ENCODE data around the gene NBEA. TPM values are rescaled to one million over a fixed set of nuclear protein-coding genes. Genes with fewer than 3 reads are reported as not detected.

The NBEA gene
- total RNA-seq, 1 experiment from 2014 or later, result 0.16 TPM

DNA sequence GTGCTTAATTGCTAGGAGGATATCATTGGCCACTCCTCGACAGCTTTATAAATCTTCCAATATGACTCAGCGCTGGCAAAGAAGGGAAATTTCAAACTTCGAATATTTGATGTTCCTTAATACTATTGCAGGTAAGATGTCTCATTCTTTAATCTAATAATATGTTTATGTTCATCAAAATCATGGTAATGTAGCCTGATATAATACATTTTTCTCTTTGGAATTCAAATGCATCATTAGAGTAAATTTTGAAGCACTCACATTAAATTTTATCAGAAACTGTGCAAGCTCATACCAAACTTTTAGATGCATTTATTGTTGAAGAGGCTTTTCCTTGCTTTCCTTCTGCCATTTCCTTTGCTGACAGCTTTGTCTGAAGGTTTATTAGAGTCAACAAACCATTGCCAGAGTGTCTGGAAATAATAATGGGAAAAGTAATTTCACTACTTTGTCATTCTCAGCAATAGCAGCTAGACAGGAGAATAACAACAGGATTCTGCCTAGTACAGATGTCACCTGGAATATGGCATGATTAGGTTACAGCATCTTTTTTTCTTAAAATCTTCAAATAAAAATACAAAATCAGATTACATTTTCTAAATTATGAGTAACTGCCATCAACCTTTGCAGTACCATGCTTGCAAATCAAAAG, 613.0 kb downstream of the NBEA start:
- no peak overlapping the region for H3K4me3 ChIP-seq
- no peaks in the 10 kb centered on the region for H3K27me3 ChIP-seq
- H3K9me3 ChIP-seq, result no peaks in the 10 kb centered on the region
- no peaks in the 10 kb centered on the region for H3K36me3 ChIP-seq
- no peak for DNase-seq

DNA sequence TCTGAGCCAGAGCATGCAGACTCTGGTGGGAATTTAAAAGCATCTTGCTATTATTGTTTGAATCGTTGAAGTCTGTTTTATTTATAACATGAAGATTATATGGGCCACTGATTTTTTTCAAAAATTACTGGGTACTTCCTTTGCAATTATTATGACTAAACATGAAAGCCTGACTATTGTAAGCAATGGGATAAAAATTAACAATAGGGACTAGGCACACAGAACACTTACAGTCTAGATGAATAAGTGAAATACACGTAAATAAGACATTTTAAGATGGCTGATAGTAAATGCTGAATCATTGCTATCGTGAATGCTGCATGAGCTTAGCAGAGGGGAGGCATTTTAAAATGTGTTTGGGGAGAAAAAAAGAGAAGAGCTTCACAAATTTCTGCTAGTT, 615.4 kb downstream of the NBEA start:
- DNase-seq, result no peak
- no peaks in the 10 kb centered on the region for H3K27me3 ChIP-seq
- H3K9me3 ChIP-seq, result no peaks in the 10 kb centered on the region
- no peaks in the 10 kb centered on the region for H3K36me3 ChIP-seq
- H3K4me3 ChIP-seq, result no peak overlapping the region

DNA sequence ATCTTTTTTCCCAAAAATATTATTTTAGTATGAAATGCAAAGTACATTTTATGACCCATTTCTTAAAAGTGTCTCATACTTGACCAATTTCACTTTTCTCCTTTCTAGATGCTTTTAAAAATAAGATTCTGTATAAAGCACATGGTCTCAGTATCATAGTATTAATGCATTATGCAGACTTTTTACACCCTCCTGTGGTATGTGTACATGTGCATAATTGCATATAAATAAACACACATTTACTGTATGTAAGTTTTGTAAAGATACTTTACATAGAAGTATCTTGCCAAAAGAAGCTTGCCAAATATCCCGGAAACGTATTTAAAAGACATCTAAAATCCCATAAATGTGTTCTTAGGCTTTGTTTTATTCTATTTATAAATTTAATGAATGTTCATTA, 619.5 kb downstream of the NBEA start:
- H3K4me3 ChIP-seq, result no peak overlapping the region
- no peaks in the 10 kb centered on the region for H3K27me3 ChIP-seq
- DNase-seq, result no peak
- H3K36me3 ChIP-seq, result no peaks in the 10 kb centered on the region
- no peaks in the 10 kb centered on the region for H3K9me3 ChIP-seq

DNA sequence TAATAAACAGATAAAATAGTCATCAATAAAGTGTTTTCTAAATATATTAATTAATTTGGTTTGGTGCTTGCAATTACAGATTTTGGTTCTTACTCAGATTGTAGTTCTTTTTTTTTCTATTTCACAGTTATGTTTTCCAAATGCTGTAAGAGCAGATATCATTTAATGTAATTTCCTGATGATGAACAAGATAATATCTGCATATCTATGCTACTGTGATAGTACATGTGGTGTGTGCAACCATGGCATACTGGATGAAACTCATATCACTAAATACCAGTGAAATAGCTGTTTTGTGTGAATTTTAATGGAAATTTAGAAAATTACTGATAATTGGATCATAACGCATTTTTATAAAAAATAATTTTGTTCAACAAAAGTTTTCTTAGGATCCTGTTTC, 623.2 kb downstream of the NBEA start:
- Histone ChIP-seq H3K4me3 (no peak overlapping the region), H3K9me3 (no peaks in the 10 kb centered on the region), H3K27me3 (no peaks in the 10 kb centered on the region), H3K36me3 (no peaks in the 10 kb centered on the region)
- DNase-seq, result no peak

DNA sequence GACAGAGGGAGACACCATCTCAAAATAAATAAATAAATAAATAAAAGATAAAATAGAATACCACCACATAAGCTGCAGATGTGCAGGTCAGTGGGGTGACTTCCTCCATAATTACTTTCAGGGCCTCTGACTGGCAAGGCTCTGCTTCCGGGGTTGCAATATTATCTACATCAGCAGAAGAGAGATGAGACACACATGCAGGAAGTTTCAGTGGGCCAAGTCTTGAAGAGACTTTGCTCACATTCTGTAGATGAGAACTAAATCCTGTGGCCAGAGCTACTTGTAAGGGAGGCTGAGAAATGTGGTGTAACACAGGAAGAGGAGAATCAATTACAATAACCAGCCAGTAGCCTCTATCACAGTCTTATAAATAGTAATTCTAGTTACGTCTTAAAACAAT, 624.3 kb downstream of the NBEA start:
- Histone ChIP-seq H3K9me3 (no peaks in the 10 kb centered on the region), H3K4me3 (no peak overlapping the region), H3K36me3 (no peaks in the 10 kb centered on the region), H3K27me3 (no peaks in the 10 kb centered on the region)
- DNase-seq, result no peak

DNA sequence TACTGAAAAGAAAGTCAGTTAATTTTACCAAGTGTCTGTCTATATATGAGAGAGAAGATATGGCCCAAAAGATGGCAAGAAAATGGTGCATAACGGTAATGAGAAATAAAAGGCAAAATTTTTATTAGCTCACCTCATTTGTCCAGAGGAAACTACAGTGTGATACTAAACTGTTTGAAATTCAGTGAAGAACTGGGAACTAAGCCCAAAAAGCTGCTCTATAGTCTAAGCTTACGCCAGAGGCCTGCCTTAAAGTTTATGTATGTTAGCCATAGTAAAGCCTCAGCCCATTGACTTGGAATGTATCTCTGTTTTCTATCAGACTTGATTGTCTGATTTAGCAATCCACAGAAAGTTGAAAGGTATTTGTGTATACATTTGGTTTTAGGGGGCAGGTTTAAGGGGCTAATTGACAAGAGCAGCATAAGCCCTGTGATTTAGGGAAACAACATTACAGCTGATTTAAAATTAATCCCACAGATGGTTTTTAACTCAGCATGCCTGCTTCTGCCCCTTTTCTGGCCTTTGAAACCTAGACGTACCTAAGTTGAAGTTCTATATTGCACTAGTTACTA, 625.4 kb downstream of the NBEA start:
- Histone ChIP-seq H3K9me3 (no peaks in the 10 kb centered on the region), H3K27me3 (no peaks in the 10 kb centered on the region), H3K4me3 (no peak overlapping the region), H3K36me3 (no peaks in the 10 kb centered on the region)
- DNase-seq, result no peak

DNA sequence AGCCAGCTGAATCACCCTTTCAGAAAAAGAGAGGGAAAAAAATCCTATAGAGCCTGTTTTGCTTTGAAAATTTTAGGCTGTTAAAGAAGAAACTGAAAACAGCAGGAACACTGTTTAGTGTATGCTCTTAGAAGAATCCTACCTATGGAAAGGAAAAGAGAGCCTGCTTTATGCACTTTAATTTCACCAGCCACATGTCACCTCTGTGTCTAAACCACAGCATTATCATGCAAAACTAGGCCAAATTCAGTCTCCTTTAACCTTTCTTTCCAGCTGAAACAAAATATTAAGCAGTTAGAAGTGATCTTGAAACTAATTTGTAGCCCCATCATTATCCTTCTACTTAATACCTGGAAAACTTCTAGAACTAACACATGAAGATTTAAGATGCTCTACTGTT, 631.6 kb downstream of the NBEA start:
- H3K9me3 ChIP-seq, result no peaks in the 10 kb centered on the region

DNA sequence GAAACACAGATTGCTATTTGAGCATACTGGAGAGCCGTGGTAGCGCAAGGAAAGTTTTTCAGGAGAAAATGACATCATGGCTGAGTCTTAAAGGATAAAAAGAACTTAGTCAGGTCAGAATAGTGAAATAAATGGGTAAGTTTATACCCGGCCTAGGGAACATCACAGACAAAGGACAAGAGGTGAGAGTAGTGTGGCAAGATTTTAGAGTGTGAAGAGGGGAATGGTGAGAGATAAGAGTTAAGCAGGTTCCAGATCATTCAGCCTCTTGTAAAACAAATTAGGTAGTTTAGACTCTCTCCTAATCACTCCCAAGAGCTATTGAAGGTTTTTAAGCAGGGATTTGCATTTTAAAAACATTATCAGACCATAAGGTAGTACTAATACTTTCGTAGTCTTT, 650.4 kb downstream of the NBEA start:
- H3K4me3 ChIP-seq, result no peak overlapping the region
- no peaks in the 10 kb centered on the region for H3K9me3 ChIP-seq
- H3K36me3 ChIP-seq, result no peaks in the 10 kb centered on the region
- no peak for DNase-seq
- no peaks in the 10 kb centered on the region; the same call in 1 of the 2 replicates for H3K27me3 ChIP-seq

More for the DNA sequence above, 631.6 kb downstream of the NBEA start:
- Histone ChIP-seq H3K4me3 (no peak overlapping the region), H3K27me3 (no peaks in the 10 kb centered on the region), H3K36me3 (no peaks in the 10 kb centered on the region)
- no peak for DNase-seq

DNA sequence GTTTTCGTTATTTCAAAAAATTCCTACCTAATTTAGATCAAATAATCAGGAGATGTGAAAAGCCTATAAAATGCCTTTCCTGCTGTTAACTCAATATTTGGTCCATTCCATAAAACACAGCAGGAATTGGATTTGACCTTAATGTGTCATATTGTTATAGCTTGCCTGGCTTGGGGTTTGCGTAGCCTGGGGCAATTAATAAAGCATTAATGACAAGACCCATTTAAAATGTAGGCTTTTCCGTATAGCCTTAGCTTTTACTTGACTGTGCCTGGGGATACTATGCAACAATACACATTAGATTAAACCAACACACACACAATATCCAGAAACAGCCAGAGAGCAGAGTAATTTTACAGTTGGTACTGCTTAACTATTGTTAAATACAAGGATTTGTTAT, 651.6 kb downstream of the NBEA start:
- no peaks in the 10 kb centered on the region for H3K9me3 ChIP-seq
- no peak for DNase-seq
- no peak overlapping the region for H3K4me3 ChIP-seq
- no peaks in the 10 kb centered on the region; the same call in 1 of the 2 replicates for H3K27me3 ChIP-seq
- no peaks in the 10 kb centered on the region for H3K36me3 ChIP-seq

DNA sequence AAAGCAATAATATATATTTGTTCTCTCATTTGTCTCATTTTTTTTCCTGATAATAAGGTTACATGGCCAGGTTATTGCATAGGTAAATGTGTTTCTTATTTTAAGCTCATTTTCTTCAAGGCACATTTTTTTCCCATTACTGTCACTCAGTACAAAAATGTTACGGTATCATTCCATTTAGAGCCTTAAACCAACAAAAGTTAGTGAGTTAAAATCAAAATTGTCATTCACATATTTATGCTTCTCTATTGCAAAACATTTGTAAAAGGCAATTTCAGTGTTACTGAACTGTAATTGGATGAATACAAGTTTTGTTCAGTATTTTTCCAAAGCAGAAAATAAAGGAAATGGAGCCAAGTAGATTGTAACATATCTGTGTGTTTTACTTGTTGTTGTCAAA, 652.0 kb downstream of the NBEA start:
- DNase-seq, result no peak
- H3K9me3 ChIP-seq, result no peaks in the 10 kb centered on the region
- no peak overlapping the region for H3K4me3 ChIP-seq
- H3K27me3 ChIP-seq, result no peaks in the 10 kb centered on the region
- no peaks in the 10 kb centered on the region for H3K36me3 ChIP-seq

DNA sequence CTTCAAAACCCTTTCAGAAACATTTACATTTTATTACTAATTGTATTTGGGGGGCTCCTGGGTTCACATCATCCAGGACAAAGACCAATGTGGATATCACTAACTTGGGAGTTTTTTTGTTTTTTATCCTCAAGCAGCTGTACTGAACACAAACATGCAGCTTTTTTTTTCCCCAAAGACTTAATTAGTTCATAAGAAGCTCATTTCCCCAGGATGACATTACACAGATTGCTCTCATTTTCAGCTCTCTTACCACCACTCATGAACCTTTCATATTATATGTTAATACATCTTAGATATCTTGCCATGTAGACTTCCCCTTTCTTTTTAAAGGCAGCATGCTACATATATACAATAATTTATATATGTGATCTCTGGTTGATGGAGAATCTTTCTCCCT, 653.1 kb downstream of the NBEA start:
- no peaks in the 10 kb centered on the region for H3K27me3 ChIP-seq
- no peak overlapping the region for H3K4me3 ChIP-seq
- DNase-seq, result no peak
- H3K9me3 ChIP-seq, result no peaks in the 10 kb centered on the region
- H3K36me3 ChIP-seq, result no peaks in the 10 kb centered on the region

DNA sequence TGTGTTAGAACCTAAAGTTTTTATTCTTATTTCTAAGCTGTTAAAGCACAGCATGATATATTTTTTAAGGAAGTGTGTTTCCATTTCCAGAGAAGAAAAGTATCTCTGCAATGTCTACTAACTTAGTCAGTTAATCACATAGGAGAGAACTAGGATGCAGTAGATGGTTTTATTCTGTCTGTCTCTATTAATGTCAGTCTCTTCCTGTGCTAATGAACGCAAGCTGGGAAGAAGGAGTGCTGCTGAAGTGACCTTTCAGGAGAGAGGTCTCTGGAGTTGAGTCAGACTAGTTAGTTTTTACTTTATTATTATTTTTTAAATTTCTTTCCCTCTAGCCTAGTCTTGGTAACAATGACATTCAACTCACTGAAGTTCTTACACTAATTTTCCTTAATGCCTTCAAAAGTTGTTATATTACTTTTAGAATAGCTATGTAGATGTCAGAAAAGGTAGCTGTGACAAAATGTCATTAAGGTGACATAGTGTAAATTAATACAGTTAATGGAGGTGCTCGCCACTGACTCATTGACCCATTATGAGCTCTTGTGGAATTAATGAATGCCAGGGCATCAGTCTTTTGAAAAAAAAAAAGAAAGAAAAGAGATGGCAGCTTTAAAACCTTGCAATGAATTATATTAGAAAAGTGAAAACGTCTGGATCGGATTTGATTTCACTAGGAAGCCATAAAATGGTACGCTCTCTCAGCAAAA, 654.4 kb downstream of the NBEA start:
- Histone ChIP-seq H3K36me3 (no peaks in the 10 kb centered on the region), H3K4me3 (no peak overlapping the region), H3K9me3 (no peaks in the 10 kb centered on the region), H3K27me3 (no peaks in the 10 kb centered on the region)
- DNase-seq, result no peak

DNA sequence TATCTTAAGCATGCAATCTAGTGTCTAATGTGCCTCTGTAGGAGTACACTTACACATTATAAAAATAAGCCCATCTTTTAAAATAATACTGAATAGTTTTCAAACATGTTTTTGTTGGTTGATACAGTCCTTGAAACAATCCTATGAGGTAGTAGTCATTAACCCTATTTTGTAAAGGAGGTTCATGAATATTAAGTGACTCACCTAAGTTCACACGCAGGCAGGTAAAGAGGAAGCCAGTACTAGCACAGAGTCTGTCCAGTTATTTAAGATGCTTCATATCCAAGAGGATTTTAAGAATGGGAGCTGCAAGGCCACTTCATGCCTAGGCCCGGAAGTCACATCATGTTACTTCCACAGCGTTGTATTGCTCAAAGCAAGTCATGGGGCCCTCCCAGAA, 655.4 kb downstream of the NBEA start:
- no peak for DNase-seq
- H3K36me3 ChIP-seq, result no peaks in the 10 kb centered on the region
- no peak overlapping the region for H3K4me3 ChIP-seq
- no peaks in the 10 kb centered on the region for H3K27me3 ChIP-seq
- H3K9me3 ChIP-seq, result no peaks in the 10 kb centered on the region

DNA sequence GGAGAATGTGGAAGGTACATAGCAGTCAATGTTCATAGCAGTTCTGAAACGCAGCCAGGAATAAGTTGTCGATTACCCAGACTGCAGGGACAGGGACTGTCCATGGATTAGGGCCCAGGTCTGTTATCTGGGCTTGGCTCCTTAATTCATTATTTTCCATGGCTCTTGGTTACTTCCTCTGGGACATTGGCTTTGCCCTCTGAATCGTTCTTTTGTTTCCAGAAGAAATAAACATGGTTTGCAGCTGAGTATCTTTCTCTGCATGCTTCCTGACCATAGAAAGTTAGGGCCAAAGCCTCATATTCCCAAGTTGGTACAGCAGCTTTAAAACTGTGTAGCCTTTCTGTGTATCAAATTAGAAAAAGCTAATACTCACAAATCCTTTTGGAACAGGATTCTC, 656.2 kb downstream of the NBEA start:
- Histone ChIP-seq H3K36me3 (no peaks in the 10 kb centered on the region), H3K27me3 (no peaks in the 10 kb centered on the region), H3K9me3 (no peaks in the 10 kb centered on the region), H3K4me3 (no peak overlapping the region)
- DNase-seq, result no peak

DNA sequence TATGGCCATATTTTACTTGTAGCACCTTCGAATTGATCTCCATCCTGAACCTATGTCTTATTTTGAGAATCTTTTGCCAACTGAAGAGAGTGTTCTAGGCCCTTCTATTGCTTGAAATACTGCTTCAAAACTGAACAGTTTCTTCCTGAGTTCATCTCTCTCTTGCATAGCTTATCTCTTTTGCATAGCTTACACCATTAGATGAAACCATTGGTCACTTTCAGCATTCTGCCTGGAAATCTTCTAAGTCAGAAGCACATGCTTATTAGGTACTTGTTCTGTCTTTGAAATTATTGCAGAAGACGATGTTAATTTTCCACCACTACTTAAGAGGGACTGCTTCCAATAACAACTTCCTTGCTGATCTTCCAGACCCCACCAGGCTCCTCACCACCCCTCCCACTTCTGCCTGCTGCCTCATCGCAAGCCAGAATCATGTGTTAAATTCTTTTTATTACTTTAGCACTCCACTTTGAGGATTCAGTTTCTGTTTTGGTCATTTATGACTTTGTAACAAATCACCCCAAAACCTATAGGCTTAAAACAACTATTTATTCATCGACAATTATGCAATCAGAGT, 656.8 kb downstream of the NBEA start:
- no peak for DNase-seq

DNA sequence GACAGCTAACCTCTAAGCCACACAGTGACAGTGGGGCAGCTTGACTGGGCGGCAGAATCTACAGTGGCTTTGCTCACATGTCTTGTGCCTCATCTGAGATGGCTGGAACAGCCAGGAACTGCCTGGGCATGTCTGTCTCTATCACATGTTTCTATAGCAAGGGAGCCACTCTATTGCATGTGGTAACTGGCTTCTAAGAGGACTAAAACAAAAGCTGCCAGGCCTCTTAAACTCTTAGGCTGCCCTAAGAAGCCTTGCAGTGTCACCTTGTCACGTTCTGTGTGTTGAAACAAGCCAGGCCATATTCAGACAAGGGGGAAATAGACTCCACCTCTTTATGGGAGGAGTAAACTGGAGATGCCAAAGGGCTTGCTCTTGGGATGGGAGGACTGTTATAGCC, 657.3 kb downstream of the NBEA start:
- no peaks in the 10 kb centered on the region for H3K9me3 ChIP-seq
- DNase-seq, result no peak
- no peak overlapping the region for H3K4me3 ChIP-seq
- no peaks in the 10 kb centered on the region for H3K36me3 ChIP-seq
- H3K27me3 ChIP-seq, result no peaks in the 10 kb centered on the region

More for the DNA sequence above, 656.8 kb downstream of the NBEA start:
- no peaks in the 10 kb centered on the region for H3K36me3 ChIP-seq
- H3K27me3 ChIP-seq, result no peaks in the 10 kb centered on the region
- H3K9me3 ChIP-seq, result no peaks in the 10 kb centered on the region
- no peak overlapping the region for H3K4me3 ChIP-seq

DNA sequence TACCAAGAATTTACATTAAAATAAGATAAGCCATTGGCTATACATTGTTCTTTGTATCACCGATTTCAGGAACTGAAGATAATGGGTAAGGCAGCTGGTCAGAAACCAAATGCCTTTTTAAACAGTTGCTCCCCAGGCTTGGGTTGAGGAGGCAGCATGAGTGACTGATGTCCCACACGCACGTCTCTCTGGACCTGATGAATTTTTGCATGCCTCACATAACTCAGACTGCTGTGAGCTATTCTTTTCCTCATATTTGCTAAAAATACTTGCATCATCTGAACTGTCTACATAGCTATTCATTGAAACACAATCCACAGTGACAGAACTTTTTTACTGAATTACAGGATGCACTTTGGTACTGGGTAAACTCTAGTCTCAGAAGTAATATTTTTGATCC, 658.1 kb downstream of the NBEA start:
- no peak for DNase-seq
- no peak overlapping the region for H3K4me3 ChIP-seq
- no peaks in the 10 kb centered on the region for H3K27me3 ChIP-seq
- no peaks in the 10 kb centered on the region for H3K36me3 ChIP-seq
- H3K9me3 ChIP-seq, result no peaks in the 10 kb centered on the region
